AG04449 (cell line): ENCODE results near the gene TMCC1.

ENCODE experiments used
- CTCF ChIA-PET: fragments of 350-600 bp; formaldehyde crosslinking; extraction: SDS; loops from one replicate; lab custom pipeline; 2021; ENCODE audit warnings: antibody characterized with exemption; lab: Yijun Ruan, JAX
- POLR2A ChIA-PET: fragments of 400-600, 350-600 bp; formaldehyde crosslinking; extraction: SDS; loops from one replicate; lab custom pipeline; 2020; ENCODE audit warnings: antibody characterized with exemption, inconsistent platforms; lab: Yijun Ruan, JAX
- DNase-seq: peaks from one replicate; pipeline ENCODE4 v3.0.0-alpha.2; 2010; ENCODE audit warnings: low read depth, low spot score
- H3K4me3 ChIP-seq: 2 replicates; pipeline ENCODE4 v1.5.1; 2011; ENCODE audit warnings: low read depth, mild to moderate bottlenecking, control low read depth, low read length
- TF ChIP-seq, protein P1 (sequence below): IDR thresholded peaks from one replicate; pipeline ENCODE4 v1.5.1; 2011; ENCODE audit warnings: mild to moderate bottlenecking, moderate library complexity, low read length, control low read depth, inconsistent platforms; ENCODE audit not compliant: insufficient read depth; ENCODE audit errors: missing control alignments

TMCC1 gene

DNA sequence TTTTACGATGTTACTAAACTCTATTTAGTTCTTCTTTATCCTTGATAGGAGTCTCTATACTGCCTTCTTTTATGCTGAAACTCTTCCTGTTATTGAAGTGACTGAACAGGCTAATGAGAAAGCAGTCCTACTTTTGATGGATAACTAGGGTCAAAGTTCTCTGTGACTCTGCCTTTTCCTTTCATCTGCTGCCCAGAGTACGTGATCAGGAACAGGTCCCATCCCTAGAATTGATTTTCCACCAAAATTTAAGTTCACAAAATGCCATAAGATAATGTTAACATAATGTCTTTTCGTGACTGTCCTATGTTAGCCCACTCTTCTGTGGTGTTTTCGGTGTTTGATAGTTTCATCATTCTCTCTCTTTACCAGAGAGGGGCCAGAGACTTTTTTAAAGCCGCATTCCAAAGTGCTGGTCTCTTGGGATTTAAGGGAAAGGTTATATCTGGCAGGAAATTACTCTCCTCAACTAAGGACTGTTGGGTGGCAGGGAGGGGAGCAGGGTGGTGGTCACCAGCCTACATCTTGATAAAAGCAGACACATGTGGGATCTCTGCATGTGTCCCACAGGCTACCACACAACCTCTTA is 236.8 kb downstream of the TMCC1 start:
- CTCF ChIA-PET: interaction anchor here (0.7 to 4.4 kb wide), 5 partner anchors 8 to 173 kb away, joined by 3 to 36 read pairs (median 3); no protein-coding TSS in a partner anchor
- POLR2A ChIA-PET: no interaction called here

GRCh38 chr3:129655291-129655700 is 238.2 kb downstream of the TMCC1 start:
- TF ChIP-seq, protein P1, sequence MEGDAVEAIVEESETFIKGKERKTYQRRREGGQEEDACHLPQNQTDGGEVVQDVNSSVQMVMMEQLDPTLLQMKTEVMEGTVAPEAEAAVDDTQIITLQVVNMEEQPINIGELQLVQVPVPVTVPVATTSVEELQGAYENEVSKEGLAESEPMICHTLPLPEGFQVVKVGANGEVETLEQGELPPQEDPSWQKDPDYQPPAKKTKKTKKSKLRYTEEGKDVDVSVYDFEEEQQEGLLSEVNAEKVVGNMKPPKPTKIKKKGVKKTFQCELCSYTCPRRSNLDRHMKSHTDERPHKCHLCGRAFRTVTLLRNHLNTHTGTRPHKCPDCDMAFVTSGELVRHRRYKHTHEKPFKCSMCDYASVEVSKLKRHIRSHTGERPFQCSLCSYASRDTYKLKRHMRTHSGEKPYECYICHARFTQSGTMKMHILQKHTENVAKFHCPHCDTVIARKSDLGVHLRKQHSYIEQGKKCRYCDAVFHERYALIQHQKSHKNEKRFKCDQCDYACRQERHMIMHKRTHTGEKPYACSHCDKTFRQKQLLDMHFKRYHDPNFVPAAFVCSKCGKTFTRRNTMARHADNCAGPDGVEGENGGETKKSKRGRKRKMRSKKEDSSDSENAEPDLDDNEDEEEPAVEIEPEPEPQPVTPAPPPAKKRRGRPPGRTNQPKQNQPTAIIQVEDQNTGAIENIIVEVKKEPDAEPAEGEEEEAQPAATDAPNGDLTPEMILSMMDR: no peak
- ChIA-PET POLR2A (no interaction called here), CTCF (interaction anchor here (0.9 to 4.4 kb wide), 7 partner anchors 10 to 176 kb away, joined by 3 to 36 read pairs (median 4); no protein-coding TSS in a partner anchor)
- no peak for DNase-seq
- no peak overlapping the region for H3K4me3 ChIP-seq

More for the DNA sequence above, 236.8 kb downstream of the TMCC1 start:
- H3K4me3 ChIP-seq: no peak overlapping the region
- no peak for DNase-seq
- TF ChIP-seq, protein P1: no peak

DNA sequence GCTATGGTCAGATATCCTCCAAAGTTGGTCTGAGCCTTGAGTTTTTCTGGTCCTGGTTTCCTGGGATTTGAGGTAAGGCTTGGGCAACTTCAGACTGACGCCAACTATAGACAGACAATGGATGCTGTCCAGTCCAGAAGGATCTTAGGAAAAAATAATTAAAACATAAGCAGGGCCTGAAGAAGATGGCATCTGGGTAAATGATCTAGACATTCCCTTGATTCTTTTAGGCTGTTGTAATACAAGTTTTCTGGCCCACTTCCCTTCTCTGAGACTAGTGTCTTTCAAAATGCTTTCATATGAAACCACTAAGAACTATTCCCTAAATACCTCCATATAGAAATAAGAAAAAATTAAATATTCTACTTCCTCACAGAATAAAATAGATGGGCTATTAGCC is 239.4 kb downstream of the TMCC1 start:
- no peak overlapping the region for H3K4me3 ChIP-seq
- ChIA-PET CTCF (interaction anchor here (1.0 to 4.4 kb wide), 7 partner anchors 16 to 175 kb away, joined by 3 to 36 read pairs (median 5); no protein-coding TSS in a partner anchor), POLR2A (interaction anchor here (1.2 kb wide), 1 partner anchor 175 kb away, joined by 5 read pairs; no protein-coding TSS in a partner anchor)
- TF ChIP-seq, protein P1: no peak
- peak; percentile 73 for DNase-seq

GRCh38 chr3:129653019-129653418 is 240.5 kb downstream of the TMCC1 start:
- TF ChIP-seq, protein P1: no peak
- H3K4me3 ChIP-seq: no peak overlapping the region
- DNase-seq: no peak
- CTCF ChIA-PET: interaction anchor here (1.0 to 4.4 kb wide), 7 partner anchors 15 to 281 kb away, joined by 3 to 36 read pairs (median 5); no protein-coding TSS in a partner anchor
- POLR2A ChIA-PET: no interaction called here

GRCh38 chr3:129651435-129652202 is 241.9 kb downstream of the TMCC1 start:
- TF ChIP-seq, protein P1: no peak
- DNase-seq: peak; percentile 74
- H3K4me3 ChIP-seq: no peak overlapping the region
- ChIA-PET CTCF (interaction anchor here (0.6 to 1.2 kb wide), 7 partner anchors 24 to 179 kb away, joined by 3 to 10 read pairs (median 4); no protein-coding TSS in a partner anchor), POLR2A (interaction anchor here (0.9 kb wide), 1 partner anchor 161 kb away, joined by 4 read pairs; no protein-coding TSS in a partner anchor)
